VCaP (cell line): ENCODE measurements around the gene INPP5B.

Experiments used
- H3K27ac ChIP-seq: fragments of 450-650 bp; 2 replicates; pipeline ENCODE4 v1.5.1; 2017
- CTCF ChIP-seq: fragments of 450-650 bp; conservative IDR thresholded peaks from 2 replicates; pipeline ENCODE4 v1.5.1; 2017; ENCODE audit warnings: mild to moderate bottlenecking, moderate library complexity

Gene INPP5B

GRCh38 chr1:37946703-37947360 lies at the start of gene INPP5B:
Gene INPP5B, minus strand, starts transcription at chr1:37947053. Its CDS starts 745 bp downstream, at chr1:37946308.
- TF ChIP-seq CTCF: no peak

DNA sequence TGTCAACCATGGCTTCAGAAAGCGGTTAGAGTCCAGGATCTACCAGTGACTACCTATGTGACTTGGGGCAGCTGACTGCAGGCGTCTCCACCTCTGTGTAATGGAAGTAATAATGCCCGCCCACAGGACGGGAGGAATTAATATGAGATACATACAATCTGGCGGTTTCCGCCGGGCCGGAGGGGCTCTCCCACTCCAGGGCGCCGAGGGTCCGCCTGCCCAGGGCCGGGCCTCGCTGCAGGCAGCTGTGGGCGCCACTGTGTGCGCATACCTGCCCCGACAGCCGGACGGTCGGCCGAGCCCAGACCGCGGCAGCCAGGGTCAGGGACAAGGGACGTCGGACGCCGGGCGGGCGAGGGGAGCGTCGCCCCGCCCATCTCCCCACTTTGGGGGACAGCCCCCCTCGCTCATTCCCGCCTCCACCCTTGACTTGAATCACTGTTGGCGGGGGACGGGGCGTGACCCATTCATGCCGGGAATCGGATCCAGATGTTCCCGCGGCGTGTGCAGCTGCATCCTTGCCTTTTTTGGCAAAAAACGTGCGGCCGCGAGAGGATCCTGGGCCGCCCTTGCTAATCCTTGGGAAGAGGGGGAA lies 49.0 kb upstream of the INPP5B start:
- no peak overlapping the region for H3K27ac ChIP-seq
- no peak for TF ChIP-seq CTCF

More at GRCh38 chr1:37946703-37947360, at the start of gene INPP5B:
- no peak within 1 kb of the TSS for H3K27ac ChIP-seq

- no peak overlapping the region for H3K27ac ChIP-seq
- no peak for TF ChIP-seq CTCF
These were observed 48.2 kb upstream of the INPP5B start for GRCh38 chr1:37994886-37995566.

DNA sequence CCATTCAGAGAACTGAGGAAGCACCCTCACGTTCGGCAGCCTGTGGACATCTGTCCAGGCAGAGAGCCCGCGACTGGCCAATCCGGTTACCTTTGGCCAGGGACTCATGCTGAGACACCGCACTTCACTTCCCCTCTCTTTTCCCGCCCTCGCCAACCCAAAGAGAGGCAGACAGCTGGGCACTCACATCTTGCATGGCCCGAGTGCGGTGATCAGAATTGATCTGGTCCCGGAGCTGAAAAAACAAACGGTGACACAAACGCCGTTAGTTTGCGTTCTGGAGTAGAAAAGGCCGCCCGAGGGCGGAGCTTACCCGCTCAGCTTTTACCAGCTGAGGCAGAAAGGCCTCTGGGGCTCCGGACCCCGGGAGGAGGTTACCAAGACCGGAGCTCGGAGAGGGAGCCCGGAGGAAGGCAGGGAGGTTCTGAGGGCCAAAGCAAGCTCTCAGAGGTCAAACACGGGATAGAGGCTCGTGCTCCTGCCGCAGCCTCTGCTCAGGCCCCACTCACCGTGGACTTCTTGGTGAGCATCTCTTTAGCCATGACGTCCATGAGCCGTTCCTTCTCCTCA lies 42.6 kb upstream of the INPP5B start:
- peak overlapping the region; percentile 80 for H3K27ac ChIP-seq
- no peak for TF ChIP-seq CTCF

DNA sequence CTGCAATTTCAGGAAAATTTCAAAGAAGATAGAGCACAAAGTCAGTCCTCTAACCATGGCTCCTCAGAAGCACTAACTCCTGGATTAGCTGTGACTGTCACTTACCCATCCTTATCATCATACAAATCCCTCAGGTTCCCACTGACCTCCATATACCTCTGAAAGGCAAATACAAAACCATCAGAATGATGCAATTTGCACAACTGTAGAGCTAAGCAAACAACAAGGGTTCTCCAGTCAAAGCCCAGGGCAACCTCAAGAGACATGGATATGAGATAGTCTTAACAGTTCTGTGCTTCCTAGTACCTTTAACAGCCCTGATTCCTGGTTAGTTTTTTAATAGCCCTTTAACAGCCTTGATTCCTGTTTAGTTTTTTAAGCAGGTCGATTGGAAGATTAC lies 40.8 kb upstream of the INPP5B start:
- H3K27ac ChIP-seq: no peak overlapping the region
- no peak for TF ChIP-seq CTCF

DNA sequence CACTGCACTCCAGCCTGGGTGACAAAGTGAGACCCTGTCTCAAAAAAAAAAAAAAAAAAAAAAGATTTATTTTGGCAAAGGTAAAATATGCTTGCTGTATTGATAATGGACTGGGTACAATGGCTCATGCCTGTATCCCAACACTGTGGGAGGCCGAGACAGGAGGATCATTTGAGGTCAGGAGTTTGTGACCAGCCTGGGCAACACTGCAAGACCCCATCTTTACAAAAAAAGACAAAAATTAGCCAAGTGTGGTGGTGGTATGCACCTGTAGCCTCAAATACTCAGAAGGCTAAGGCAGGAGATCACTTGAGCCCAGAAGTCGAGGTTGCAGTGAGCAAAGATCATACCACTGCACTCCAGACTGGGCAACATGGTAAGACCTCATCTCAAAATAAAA lies 36.7 kb upstream of the INPP5B start:
- no peak for TF ChIP-seq CTCF
- no peak overlapping the region for H3K27ac ChIP-seq

- no peak for TF ChIP-seq CTCF
These were observed 31.7 kb upstream of the INPP5B start for GRCh38 chr1:37978541-37978940.

More at GRCh38 chr1:37978541-37978940, 31.7 kb upstream of the INPP5B start:
- no peak overlapping the region for H3K27ac ChIP-seq
